Measurements from ENCODE around the gene OR10G6.

DNA sequence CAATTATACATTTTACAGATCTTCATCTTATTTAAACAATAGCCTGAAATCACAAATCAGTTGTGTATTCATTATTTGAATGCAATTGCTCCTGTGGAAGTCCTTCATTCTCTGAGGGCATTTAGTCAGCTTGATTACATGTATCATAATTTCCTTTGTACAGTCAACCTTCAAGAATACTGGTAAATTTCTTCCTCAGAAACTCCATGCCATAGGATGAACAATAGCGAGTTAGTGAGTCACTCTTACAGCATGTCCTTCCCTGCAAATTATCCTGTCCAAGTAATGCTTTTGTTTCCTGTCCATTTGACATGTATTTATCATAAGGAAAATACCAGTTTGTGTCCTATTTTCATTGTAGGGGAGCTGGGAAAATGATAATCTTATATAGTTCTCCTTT lies 21.1 kb downstream of the OR10G6 start:
- TF ChIP-seq RAD21 (IDR thresholded peaks at IDR 0.05; ENCODE audit: low read depth) (no peak), YY1 (IDR thresholded peaks at IDR 0.05; ENCODE audit: low read depth) (no peak), ZBTB7A (IDR thresholded peaks at IDR 0.05; ENCODE audit: low read depth) (no peak), TEAD4 (IDR thresholded peaks at IDR 0.05) (no peak), EP300 (IDR thresholded peaks at IDR 0.05; ENCODE audit: borderline replicate concordance) (no peak)
- TF ChIP-seq, protein P1, sequence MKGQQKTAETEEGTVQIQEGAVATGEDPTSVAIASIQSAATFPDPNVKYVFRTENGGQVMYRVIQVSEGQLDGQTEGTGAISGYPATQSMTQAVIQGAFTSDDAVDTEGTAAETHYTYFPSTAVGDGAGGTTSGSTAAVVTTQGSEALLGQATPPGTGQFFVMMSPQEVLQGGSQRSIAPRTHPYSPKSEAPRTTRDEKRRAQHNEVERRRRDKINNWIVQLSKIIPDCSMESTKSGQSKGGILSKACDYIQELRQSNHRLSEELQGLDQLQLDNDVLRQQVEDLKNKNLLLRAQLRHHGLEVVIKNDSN (IDR thresholded peaks at IDR 0.05), result no peak
- TF ChIP-seq, protein P2, sequence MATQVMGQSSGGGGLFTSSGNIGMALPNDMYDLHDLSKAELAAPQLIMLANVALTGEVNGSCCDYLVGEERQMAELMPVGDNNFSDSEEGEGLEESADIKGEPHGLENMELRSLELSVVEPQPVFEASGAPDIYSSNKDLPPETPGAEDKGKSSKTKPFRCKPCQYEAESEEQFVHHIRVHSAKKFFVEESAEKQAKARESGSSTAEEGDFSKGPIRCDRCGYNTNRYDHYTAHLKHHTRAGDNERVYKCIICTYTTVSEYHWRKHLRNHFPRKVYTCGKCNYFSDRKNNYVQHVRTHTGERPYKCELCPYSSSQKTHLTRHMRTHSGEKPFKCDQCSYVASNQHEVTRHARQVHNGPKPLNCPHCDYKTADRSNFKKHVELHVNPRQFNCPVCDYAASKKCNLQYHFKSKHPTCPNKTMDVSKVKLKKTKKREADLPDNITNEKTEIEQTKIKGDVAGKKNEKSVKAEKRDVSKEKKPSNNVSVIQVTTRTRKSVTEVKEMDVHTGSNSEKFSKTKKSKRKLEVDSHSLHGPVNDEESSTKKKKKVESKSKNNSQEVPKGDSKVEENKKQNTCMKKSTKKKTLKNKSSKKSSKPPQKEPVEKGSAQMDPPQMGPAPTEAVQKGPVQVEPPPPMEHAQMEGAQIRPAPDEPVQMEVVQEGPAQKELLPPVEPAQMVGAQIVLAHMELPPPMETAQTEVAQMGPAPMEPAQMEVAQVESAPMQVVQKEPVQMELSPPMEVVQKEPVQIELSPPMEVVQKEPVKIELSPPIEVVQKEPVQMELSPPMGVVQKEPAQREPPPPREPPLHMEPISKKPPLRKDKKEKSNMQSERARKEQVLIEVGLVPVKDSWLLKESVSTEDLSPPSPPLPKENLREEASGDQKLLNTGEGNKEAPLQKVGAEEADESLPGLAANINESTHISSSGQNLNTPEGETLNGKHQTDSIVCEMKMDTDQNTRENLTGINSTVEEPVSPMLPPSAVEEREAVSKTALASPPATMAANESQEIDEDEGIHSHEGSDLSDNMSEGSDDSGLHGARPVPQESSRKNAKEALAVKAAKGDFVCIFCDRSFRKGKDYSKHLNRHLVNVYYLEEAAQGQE (IDR thresholded peaks at IDR 0.05; ENCODE audit: low read depth), result no peak
- TF ChIP-seq, protein P3, sequence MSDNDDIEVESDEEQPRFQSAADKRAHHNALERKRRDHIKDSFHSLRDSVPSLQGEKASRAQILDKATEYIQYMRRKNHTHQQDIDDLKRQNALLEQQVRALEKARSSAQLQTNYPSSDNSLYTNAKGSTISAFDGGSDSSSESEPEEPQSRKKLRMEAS (IDR thresholded peaks at IDR 0.05), result no peak

Measured in Ishikawa (cell line).